LHCN-M2 (cell line): ENCODE measurements around the gene PCDH19. TPM values are rescaled to one million over a fixed set of nuclear protein-coding genes. Genes with fewer than 3 reads are reported as not detected.
"Not testable (repeated sequence)": the region's sequence is repeated elsewhere in the genome, so short reads cannot be mapped to it uniquely, and the experiment has no call there.

Source experiments
- DNase-seq: peaks from one replicate; pipeline ENCODE4 v3.0.0-alpha.2; 2012; ENCODE audit warnings: low read depth
- polyA plus RNA-seq: library from polyadenylated mRNA; unstranded; fragments of >200 nt; gene quantifications from one replicate; pipeline ENCODE4 v1.2.1, GENCODE V29; 2012; ENCODE audit warnings: missing spikeins
- total RNA-seq: library from RNA; depleted of rRNA; stranded (reverse); fragments of >200 nt; gene quantifications from 2 replicates; pipeline ENCODE4 v1.2.3, GENCODE V29; 2014; rRNA removed

PCDH19 gene
- not detected in 2 replicates for total RNA-seq
- not detected for polyA plus RNA-seq

DNA sequence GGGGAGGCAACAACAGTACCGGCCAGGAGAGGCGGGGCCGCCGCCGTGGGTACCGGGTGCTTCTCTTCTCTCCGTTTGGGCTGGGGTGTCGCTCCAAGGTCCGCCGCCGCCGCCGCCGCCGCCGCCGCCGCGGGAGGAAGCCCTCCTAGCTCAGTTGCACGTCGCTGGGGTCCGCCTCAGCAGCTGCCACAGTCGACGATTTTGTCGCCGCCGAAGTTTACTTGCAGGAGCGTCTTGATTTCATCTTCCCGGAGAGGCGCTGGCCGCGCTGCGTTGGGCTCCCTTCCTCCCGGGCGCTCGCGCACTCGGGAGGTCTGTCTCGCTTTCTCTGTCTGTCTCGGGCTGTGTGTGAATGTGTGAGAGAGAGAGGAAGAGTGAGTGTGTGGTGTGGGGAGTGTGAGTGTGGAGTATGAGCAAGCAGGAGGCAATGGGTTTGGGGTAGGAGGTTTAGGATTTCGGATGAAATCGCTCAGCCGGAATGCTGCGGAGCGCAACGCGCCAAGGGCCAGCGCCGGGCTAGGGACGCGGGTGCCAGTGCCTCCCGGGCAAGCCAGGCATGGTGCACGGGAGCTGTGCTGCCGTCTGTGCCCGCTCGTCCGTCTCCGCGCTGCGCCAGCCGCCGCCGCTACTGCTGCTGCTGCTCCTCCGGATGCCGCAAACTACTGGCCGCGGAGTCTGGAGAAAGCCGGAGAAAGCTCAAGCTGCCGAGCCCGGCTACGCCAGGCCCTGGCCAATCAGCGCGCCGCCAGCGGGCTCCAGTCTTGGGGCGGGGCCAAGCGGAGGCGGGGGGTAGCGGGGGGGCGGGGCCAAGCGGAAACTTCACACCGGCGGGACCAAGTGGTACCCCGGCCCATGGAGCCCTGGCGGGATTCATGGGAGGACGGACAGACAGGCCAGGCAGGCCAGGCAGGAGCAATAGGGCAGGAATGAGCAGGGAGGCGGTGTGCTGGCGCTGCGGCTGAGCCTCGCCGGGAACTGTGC, at the start of gene PCDH19:
TSS of gene PCDH19 (minus strand) at position 664 of the 981 bp plus-strand sequence. CDS start 1,676 bp downstream, outside the sequence.
- no peak for DNase-seq

DNA sequence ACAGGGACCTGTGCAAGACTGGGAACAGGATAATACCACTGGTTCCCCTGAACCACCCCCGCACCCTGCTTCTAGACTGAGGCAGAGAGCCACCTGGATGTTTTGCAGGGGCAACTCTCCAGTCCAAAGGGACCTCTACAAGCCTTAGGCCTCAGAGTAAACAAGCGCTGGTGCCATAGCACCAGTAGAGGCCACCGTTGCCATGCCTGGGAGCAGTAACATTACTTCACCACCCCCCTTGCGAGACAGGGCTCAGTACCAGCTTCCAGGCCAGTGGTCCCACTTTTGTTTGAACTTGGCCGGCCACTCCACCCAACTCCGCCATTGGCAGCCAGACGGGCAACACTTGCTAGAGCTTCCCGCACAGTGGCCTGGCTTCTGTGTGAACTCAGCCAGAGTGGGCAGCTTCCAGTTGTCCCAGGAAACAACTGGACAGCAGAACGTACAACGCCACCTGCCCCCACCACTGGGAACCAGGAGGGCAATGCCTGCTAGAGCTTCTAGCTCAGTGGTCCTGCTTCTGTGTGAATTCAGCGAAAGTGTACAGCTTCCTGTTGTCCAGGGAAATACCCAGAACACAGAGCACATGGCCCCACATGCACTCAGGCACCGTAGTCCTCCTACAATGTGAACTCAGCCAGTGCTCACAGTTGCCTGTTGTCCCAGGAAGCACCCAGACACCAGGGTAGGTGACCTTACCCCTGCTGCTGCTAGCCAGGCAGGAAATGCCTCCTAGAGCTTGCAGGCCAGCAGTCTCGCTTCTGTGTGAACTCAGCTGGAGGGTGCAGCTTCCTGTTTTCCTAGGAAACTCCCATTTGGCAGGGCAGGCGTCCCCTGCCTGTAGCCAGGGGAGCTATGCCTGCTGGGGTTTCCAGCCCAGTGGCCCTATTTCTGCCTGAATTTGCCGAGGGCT, 39.9 kb upstream of the PCDH19 start:
- DNase-seq, result no peak

DNA sequence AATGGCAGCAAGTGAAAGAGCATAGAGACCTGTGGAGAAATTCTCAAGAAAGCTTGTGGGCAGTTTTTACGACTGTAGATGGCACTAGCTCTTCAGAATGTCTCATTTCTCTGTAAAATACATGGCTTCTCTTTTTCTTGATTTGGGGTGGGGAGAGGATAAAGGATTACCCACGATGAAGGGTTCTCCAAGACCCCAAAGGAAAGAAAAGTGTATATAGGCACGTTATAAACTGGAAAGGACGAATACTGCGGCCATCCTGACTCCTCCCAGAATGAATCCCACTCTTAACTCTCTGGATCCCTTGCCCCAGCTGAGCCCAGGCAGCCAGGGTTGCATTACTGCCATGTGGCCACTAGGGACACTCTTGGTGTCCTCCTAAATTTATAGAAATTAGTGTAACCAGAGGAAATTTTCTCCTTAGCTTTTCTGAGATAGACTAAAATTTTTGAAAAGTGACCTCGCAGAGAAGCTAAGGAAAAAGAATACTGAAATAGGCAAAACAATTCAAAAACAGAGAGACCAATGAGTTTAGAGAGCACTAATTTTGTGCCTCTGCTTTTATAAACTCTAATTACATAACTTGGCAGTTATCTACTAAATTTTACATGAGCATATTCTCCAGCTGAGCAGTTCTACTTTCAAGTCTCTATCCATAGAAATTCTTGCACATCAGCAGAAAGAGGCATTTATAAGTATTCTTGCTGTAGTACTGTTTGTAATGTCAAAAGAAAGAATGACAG, 37.8 kb upstream of the PCDH19 start:
- no peak for DNase-seq

DNA sequence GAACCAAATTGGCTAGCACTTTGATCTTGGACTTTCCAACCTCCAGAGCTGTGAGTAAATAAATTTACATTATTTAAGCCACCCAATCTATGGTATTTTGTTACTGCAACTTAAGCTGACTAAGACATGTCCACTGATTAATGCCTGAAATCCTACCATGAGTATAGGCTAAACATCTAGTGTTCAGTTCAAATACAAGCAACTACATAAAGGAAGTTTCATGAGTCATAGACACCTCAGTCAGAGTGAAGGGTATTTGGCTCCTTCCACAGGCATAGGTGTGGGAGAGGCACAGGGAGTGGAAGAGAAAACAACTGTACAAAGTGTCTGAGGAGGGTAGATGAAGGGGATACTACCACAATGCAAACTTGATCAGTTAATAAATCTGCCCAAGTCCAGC, 35.5 kb upstream of the PCDH19 start:
- DNase-seq, result no peak

DNA sequence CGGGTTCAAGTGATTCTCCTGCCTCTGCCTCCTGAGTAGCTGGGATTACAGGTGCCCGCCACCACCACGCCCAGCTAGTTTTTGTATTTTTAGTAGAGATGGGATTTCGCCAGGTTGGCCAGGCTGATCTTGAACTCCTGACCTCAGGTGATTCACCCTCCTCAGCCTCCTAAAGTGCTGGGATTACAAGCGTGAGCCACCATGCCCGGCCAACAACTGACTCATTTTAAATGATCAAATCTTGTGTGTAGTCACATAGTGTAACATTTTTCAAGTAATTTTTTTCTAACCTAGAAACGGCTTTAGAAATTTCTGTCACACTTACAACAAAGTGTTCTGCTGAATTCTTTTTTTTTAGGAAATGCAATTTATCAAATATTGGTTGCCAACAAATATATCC, 31.2 kb upstream of the PCDH19 start:
- not testable (repeated sequence) for DNase-seq

DNA sequence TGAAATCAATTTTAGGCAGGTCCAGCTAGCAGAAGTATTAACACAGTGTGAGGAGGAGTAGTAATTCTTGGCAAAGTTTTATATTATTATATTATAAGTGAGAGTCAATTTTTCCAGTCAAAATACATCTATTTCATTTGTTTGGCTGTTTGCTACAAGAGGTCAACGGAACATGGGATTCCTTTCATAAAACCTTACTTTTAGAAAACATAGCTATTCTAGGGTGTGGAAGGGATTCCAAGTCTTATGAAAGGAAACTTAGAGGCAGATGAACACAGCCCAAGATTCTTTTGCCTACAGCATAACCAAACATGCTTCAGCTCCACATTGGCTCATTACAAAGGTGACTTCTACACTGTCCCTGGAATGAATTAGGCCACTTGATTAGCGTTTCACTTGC, 29.9 kb upstream of the PCDH19 start:
- no peak for DNase-seq

DNA sequence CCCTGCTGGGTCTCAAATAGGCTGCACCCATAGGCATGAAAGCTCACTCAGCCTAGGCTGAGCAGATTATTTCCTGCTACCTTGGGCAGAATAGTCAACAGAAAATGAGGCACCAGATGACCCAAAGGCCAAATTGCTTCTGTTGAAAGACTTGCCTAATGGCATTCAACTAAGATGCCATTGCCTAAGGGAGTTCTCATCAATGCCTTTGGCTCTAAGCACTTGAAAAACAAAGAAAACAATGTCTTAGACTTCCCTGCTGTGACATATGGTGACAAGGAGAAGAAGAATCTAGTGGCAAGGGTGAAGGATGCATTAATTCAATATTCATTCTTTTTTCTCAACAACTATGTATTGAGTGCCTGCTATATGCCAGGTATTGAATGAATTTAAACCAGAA, 25.7 kb upstream of the PCDH19 start:
- DNase-seq, result no peak

DNA sequence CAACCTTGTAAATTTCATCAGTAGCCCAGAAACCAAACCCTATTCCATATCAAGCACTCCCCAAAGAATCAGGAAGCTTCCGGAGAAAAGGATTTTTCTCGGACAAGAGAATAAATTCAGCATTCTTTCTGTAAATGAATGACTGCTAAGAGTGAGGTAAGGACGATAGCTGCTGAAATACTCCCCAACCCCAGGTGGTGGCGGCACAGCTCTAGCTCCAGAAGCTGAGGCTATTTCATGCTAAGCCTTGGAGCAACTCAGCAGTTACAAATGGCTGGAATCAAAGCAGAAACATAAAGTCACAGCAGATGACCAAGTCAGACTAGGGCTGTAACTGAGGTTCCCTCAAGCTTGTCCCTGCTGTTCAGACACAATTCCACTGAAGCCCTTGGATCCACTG, 13.9 kb upstream of the PCDH19 start:
- DNase-seq, result no peak

DNA sequence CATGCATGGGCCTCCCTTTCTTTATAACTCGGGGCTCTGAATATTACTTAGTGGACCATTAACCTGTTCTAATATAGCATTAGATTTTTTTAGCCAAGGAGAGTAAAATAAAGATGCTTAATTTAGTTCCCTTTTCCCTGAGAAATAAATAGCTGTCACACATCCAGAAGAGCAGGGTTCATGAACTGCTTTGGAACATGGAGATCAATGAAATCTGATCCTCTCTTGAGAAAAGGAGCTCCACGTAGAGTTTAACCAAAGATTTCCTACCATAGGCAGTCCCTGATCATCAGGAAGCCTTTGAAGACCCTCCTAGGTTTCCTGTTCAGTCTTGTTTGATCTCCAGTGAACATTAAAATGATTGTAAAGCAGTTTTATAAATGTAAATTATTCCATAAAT, 8.5 kb upstream of the PCDH19 start:
- DNase-seq, result no peak

GRCh38 chrX:100417681-100418080, 7.6 kb upstream of the PCDH19 start:
- DNase-seq, result no peak

GRCh38 chrX:100413229-100413628, 3.2 kb upstream of the PCDH19 start:
- peak; percentile 14 for DNase-seq

GRCh38 chrX:100411802-100412715, 2.0 kb upstream of the PCDH19 start:
- DNase-seq, result no peak

- DNase-seq, result no peak
These were observed 1.1 kb upstream of the PCDH19 start for GRCh38 chrX:100410901-100411801.

DNA sequence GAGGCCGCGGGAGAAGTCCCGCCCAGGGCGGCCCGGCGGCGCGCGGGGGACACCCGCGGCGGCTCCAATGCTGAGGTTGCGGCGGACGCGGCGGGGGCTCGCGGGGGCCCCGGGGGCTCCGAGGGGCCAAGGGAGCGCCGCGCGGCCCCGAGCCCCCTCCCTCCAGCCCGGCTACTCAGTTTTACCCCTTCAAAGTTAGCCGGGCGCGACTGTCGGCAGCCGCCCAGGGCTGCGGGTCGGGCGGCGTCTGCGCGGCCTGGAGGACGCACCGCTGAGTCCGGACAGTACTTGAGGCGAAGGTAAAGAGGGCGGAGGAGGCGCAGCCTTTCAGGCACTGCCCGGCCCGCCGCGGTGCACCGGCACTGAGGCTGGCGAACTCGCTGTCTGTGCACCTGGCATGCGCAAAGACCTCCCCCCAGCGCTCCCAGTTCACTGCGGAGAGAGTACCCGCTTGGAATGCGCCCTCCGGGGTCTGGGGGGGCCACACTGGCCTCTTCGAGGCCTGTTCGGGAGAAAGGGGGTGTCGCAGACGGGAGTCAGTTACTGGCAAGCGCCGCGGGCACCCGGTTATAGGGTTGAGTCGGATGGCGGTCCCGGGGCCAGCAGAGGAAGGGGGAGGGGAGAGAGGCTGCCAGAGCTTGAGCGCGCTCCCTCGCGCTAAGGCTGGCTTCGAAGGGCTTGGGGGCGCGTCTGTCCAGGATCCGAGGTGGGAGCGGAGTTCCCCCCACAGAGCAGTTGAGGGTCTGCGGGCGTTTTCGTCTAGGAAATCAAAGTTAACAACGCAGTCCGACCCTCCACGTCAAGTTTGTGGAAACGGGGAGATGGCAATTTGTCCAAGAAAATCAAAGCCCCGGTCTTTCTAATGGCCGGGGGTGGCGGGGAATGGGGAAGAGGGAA, 1.1 kb downstream of the PCDH19 start:
- DNase-seq, result no peak

DNA sequence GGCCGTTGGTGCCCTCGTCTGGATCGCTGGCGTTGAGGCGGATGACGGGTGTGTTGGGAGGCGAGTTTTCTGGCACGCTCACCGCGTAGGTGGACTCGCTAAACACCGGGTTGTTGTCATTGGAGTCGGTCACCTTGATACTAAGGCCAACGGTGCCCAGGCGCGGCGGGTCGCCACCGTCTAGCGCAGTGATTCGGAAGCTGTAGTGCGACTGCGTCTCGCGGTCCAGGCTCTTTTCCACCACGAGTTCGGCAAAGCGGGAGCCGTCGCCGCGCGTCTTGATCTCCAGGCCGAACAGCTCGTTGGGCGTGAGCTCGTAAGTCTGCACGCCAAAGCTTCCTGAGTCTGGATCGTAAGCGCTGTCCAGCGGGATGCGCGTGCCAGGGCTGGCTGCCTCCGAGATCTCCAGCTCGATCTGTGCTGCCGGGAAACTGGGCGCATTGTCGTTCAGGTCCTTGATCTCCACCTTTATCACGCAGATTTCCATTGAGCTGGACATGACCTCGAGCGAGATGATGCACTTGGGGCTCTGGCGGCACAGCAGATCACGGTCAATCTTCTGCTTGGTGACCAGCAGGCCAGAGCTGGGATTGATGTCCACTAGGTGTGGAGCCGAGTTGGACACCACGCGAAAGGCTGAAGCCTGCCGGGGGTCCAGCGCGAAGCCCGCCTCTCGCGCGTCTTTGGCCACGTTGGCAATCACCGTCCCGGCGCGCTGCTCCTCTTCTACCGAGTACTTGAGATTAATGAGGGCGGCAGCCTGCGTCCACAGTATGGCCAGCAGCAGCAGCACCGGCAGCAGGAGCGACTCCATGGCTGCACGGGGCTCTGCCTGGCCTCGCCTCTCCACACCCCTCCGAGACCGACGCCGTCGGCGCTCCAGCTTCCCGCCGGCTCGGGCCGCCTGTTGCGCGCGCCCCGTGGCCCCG, 2.0 kb downstream of the PCDH19 start:
- no peak for DNase-seq

- no peak for DNase-seq
These were observed 2.8 kb downstream of the PCDH19 start for GRCh38 chrX:100407147-100407783.

DNA sequence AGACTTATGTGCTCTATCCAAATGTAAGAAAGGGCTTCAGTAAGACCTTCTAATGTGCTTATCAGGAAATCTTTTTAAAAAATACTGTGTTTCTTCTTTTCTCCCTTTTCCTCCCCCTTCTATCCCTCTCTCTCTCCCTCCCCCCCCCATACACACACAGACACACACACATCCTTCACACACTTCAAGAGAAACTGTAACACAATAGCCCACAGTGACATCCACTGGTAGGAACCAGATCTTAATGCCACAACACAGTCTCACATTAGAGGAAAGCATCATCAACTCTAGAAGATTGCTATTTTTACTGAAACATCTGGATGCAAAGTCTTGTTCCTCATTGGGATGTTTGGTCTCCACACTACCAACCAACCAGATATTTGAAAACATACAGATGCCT, 4.6 kb downstream of the PCDH19 start:
- DNase-seq, result no peak
